GM21447 (cell line): Measurements from ENCODE around the gene SMIM14.
"Not testable (repeated sequence)": the region's sequence is repeated elsewhere in the genome, so short reads cannot be mapped to it uniquely, and the experiment has no call there.

ENCODE experiments used
- ATAC-seq: cut with Tn5 transposase; IDR thresholded peaks from one replicate; pipeline ENCODE4 v1.9.1; 2021; ENCODE audit not compliant: unreplicated experiment

The SMIM14 gene

DNA sequence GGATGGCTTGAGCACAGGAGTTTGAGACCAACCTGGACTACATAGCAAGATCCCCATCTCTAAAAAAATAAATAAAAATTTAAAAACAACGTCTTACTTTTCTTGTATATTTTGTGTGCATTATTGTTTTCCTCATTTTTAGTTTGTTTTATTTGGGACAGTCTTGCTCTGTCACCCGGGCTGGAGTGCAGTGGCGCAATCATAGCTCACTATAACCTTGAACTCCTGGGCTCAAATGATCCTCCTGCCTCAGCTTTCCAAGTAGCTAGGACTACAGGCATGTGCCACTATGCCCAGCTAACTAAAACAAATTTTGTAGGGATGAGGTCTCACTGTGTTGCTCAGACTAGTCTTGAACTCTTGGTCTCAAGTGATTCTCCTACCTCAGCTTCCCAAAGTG, 9.5 kb upstream of the SMIM14 start:
- ATAC-seq: no peak

DNA sequence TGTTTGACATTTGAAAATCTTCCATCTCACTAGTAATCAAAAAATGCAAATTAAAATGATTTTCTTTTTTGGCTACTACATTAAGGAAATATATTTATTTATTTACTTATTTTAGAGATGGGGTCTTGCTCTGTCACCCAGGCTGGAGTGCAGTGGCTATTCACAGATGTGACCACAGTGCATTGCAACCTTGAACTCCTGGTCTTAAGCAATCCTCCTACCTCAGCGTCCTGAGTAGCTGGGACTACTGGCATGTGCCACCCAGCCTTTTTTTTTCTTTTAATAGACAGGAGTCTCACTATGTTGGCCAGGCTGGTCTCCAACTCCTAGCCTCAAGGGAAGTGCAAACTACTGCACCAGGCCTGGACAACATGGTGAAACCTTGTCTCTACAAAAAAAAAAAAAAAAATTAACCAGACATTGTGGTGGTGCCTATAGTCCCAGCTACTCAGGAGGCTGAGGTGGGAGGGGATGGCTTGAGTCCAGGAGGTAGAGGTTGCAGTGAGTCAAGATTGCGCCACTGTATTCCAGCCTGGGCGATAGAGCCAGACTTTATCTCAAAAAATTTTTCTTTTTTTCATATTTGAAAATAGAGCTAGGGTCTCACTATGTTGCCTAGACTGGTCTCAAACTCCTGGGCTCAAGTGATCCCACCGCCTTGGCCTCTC, 4.4 kb upstream of the SMIM14 start:
- ATAC-seq: no peak

DNA sequence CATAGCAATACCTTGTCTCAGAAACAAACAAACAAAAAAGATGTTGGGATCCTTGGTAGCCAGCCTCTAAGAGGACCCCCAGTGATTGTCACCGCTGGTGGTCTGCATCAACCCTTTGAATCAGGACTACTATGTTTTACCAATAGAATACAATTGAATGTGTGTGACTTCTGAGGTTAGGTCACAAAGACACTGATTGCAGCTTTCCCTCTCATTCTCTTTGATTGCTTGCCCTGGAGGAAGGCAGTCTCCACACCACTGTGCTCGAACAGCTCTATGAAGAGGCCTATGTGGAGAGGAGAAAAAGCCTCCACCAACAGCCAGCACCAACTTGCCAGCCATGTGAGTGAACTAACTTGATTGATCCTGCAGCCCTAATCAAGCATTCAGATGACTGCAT, 2.8 kb upstream of the SMIM14 start:
- no peak for ATAC-seq

DNA sequence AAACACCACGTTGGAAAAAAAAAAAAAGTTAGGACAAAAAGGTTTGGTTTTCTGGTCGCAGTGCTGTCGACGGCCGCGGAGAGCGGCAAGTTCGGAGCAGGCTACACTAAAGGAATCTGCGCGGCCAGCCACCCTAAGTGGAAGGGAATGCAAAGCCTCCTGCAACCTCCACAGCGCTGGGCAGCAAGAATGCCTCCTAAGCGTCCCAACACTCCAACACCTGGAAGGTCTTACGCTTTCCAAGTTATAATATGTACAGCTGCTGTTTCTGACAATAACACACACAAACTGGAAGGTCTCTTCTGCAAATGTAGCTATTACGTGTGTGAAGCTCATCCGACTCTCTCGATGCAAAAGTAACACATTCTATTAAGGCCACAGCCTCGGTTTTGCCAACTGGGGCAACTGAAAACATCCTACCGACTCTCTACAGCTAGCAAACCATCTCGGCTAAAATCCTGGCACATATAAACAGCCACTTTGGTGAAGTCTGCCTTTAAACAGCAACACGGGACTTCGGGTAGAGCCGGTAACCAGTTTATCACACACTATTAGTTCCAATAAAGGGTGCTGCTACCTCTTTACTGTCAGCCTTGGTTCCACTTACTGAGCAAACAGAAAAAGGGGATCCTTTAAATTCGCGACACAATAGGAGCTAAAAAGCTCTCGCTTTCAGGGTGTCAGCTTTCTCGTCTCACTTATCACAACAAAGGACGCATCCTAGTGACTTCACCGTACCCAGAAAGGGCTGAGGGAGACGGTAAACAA, 895 bp downstream of the SMIM14 start:
- ATAC-seq: peak; percentile 9

DNA sequence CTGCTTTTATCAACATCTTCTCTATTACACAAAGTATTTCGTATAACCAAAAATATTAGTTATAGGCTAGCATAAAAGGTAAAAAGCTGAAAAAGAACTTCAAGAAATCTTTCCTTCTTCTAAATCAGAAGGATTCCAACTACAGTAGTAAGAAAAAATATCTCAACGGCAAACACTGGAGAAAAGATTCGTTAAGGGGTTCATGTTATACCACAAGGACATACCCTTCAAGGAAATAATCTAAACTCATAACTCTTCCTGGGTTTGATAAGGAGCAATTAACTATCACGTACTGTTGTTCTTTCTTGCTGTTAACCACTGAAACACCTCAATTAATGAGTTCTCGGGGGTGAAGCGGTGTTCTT, 1.5 kb downstream of the SMIM14 start:
- no peak for ATAC-seq

DNA sequence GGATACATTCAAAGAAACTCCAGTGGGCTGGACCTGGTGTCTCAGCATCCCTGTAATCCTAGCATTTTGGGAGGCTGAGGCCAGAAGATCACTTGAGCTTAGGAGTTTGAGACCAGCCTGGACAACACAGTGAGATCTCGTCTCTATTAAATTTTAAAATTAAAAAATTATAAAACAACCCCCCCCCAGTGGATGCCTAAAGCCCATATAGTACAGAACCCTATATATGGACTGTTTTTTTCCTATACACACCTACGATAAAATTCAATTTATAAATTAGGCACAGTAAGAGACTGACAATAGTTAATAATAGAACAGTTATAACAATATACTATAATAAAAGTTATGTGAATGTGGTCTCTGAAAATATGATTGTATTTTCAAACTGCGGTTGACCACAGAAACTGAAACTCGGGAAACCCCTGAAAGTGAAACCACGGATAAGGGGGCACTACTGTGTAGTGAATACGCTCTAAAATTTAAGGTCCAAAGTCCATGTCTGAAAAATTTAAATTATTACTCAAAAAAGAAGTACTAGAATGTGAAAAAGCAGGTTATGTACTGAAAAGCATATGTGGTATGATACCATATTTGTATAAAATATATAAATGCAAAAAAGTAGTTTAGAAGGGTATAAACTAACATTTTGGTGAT, 2.0 kb downstream of the SMIM14 start:
- ATAC-seq: no peak

DNA sequence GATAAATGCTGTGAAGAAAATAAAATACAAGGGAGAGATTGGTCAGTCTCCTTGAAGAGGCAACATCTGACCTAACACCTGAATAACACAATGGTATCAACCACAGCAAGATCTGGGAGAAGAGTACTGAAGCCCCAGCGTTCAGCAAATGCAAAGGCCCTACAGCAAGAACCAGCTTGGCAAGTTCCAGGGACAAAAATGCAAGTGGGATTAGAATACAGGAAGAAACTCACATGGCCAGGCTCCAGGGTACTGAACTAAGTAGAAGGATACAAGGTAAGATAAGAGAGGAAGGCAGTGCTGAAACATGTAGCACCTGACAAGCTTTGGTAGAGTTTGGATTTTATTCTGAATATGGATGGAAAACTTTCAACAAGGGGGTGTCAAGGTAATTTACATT, 3.6 kb downstream of the SMIM14 start:
- no peak for ATAC-seq

DNA sequence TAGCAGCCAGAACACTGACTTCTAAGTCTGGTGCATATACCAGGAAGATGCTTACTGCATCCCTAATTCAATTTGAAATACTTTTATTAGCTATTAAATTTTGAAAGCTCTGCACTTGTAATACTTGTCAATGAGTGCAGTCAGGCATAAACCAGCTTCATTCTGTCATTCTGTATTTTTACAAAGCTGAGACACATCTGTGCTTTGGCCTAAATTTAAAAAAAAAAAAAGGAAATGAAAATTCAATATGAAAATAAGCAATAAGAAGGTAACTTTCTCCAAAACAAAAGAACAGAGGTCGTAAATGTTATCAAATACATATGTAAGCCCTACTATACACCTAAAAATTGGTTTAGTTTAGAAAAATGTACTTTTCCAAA, 7.0 kb downstream of the SMIM14 start:
- ATAC-seq: peak; percentile 60

DNA sequence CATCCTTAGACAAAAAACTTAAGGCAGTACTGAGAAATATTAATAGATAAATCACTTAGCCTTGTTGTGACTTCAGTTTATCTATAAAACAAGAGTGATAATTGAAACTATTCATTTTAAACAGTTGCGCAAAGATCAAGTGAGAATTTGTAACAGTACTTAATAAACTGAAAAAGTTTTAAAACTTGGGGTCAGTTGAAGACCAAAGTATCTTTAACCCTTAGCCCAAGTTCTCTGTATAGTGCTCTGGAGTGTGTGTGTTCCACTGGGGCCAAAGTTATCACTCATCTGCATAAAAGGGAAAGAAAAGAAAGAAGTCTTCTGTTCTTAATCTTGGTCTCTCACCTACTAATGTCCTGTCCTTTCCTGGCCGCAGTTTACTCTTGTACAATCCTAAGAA, 11.3 kb downstream of the SMIM14 start:
- no peak for ATAC-seq

DNA sequence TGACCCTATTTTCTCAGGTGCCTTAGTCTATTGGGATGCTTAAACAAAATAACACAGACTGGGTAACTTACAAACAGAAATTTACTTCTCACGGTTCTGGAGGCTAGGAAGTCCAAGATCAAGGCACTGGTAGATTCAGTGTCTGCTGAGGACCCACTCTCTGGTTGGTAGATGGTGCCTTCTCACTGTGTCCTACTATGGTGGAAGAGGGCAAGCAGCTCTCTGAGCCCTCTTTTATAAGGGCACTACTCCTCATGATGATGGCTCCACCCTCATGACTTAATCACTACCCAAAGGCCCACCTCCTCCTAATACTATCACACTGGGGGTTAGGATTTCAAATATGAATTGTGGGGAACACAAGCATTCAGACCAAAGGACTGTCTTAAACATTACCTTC, 11.8 kb downstream of the SMIM14 start:
- no peak for ATAC-seq

DNA sequence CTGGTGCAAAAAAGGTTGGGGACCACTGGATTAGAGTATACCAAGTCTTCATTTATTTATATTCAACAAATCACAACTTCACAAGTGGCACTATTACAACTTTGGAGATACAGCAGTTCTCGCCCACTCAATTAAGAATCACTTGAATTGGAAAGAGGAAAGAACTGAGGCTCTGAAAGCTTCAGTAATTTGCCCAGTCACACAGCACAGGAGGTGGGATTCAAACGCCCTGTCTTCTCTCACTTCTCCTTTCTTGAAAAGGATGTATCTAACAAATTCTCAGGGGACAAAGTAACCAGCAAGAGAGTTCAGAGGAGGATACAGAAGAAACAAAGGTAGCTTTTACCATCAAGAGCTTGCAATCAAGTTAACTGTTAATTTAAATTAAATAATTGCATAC, 12.4 kb downstream of the SMIM14 start:
- ATAC-seq: peak; percentile 59

DNA sequence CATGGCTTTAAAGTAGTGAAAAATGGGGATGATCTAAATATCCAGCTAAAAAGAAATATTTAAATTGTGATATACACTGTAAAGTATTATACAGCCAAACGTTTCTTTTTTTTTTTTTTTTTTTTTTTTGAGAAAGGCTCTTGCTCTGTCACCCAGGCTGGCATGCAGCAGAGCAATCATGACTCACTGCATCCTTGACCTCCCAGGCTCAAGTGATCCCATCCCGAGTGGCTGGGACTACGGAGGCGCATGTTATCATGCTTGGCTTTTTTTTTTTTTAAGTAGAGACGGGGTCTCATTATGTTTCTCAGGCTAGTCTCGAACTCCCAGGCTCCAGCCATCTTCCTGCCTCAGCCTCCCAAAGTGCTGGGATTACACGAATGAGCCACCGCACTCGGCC, 17.1 kb downstream of the SMIM14 start:
- no peak for ATAC-seq

DNA sequence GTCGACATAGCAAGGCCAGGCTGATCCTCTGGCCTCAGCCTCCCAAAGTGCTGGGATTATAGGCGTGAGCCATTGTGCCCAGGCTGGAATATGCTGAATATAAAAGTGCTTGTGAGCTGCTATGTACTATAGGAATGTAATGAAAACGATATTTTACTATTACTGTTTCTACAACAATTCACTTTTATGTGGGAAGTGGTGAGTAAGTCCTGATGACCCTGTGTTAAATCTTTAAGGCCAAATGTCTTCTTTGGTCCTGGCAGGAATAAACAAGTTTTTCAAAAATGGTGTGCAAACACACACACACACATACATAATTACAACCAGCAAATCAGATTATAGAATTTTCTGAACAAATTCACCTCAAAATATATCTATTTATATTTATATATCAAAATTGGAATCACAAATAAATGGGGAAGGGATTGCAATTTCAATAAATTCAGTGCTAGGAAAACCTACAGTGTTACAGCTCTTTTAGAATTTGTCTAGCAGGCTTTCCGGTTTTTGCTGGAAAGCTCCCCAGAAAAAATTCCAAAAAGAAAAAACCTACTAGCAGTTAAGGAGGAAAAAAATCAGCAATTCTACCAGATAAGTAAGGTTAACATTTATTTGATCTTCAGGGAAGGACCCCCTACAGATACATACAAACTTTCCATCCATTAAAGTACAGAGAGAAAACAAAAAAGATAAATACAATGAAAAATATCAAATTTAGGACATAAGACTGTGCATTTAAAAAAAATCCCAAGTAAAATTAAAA, 17.9 kb downstream of the SMIM14 start:
- ATAC-seq: no peak

DNA sequence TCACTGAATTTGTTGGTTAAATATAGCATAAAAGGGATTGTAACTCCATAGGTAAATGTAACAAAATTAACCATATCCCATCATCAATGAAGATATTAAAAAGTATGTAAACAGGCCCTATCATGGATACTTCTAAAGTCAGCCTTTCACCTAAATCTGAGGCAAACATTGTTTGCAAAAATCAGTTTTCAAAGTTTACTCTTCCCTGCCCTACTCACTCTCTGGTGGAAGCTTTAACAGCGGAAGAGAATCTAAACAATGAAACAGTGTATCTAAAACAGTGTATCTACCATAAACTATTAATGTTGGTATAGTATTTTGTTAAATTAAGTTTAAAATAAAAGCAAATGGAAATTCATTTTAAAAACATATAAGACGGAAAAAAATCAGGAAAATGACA, 21.1 kb downstream of the SMIM14 start:
- ATAC-seq: no peak

DNA sequence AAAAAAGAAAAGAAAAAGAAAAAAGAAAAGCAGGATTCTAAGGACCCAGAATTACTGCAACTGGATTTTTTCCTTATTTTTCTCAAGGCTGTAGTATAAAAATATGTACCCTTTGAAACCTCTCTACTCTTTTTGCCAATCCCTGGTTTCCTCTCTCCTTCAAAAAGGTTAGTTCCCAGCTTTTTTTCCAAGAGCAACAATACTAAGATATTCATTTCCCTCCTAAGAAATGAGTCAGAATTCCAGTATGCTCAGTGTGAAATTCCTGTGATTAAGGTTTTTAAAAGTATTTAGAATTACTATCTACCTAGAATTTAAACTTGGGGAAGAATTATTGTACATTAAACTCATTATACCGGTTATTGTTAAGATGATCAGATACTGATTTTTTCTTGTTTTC, 22.0 kb downstream of the SMIM14 start:
- ATAC-seq: no peak

DNA sequence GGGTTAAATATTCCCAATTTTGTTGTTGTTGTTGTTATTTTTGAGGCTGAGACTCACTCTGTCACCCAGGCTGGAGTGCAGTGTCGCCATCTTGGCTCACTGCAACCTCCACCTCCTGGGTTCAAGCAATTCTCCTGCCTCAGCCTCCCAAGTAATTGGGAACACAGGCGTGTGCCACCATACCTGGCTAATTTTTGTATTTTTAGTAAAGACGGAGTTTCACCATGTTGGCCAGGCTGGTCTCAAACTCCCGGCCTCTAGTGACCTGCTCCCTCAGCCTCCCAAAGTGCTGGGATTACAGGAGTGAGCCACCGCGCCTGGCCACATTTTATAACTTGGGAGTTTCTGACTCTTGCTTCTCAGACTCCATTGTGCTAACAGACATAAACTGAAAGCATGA, 22.6 kb downstream of the SMIM14 start:
- ATAC-seq: not testable (repeated sequence)

DNA sequence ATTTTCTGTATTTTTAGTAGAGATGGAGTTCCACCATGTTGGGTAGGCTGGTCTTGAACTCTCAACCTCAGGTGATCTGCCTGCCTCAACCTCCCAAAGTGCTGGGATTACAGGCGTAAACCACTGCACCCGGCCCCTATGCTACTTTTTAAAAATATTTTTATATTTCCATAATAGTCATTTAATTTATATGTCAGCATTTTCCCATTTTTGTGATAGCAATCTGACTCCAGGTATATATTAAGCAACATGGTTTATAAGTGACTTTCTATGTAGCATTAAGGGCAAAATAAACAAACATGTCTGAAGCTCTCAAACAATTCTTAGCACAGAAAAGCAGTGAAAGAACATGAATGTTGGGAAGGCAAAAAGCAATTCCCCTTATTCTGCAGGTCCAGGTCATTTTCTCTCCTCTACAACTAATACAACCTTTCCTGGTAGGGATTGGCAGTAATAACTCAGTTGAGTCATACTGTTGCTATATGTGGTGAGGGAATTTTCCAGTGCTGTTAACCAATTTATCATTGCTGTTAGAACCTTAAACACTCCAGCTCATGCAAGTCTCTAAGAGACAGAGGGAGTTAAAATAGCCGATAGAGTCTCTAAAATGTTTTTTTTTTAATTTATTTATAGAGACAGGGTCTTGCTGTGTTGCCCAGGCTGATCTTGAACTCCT, 24.0 kb downstream of the SMIM14 start:
- no peak for ATAC-seq

DNA sequence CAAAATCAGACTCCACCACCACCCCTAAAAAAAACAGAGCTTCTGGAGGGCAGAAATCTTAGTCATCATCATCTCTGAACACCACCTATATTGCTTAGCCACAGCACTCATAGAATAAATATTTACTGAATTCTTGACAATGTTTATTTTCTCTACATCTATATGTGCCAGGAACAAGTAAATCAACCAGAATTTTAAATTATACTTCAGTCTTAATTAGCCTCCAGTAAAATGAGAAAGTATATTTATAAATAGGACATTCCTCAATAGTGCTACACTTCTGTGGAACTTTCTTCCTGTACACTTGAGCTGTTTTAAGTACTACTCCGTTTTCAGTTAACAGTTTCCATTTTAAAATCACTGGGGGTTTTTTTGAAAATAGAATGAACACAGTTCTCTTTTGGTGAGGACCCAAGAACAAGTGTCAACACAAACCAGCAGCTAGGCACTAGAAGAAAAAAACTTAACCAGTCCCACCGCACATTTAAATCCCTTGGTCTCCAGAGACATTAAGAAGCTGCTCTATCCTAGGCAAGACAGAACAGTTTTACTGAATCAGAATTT, 25.5 kb downstream of the SMIM14 start:
- no peak for ATAC-seq

DNA sequence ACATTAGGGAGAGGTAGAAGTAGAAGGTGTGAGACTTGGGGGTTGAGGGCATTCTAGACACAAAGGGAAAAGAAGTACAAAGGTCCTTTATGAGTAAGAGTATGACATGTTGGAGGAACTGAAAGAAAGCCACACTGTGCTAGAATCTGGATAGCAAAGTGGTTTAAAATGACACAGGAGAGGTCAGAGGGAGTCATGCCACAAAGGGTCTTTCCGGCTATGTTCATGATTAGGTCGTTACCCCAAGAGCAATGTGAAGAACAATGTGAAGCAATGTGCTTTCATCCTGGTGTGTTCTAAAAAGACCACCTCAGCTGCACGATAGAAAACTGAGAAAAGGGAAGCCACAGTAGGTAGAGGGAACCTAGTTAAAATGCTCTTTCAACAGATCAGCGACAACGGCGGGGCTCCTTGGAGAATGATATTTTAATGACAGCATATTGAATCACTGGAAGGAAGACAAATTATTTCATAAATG, 29.2 kb downstream of the SMIM14 start:
- ATAC-seq: peak; percentile 89

DNA sequence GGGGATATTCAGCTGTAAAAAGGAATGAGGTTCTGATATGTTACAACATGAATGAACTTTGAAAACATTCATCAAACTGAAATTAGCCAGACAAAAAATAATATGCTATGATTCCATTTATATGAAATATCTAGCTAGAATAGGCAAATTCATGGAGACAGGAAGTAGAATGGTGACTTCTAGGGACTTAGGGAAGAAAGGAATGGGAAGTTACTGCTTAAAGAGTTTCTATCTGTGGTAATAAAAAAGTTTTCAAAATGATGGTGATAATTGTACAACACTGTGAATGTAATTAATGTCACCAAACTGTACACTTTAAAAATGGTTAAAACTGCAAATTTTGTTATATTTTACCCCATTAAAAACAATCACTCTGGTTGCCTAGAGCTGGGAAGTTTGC, 30.2 kb downstream of the SMIM14 start:
- no peak for ATAC-seq

DNA sequence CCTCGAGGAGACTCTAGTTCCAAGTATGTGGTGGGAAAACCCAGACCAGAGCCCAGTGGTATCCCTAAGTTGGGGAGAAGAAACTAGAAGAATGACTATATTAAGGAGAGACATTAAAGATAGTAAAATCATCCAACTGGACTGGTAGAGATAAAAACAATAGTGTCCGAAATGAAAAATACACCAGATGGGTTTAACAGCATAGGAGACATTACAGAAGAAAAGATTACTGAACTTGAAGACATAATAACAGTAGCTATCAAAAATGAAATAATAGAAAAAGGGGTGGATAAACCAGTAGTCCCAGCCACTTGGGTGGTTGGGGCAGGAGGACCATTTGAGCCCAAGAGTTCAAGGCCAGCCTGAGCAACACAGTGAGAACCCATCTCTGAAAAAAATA, 31.9 kb downstream of the SMIM14 start:
- ATAC-seq: no peak
